ENCODE results near the gene BCAS3.

Gene BCAS3

DNA sequence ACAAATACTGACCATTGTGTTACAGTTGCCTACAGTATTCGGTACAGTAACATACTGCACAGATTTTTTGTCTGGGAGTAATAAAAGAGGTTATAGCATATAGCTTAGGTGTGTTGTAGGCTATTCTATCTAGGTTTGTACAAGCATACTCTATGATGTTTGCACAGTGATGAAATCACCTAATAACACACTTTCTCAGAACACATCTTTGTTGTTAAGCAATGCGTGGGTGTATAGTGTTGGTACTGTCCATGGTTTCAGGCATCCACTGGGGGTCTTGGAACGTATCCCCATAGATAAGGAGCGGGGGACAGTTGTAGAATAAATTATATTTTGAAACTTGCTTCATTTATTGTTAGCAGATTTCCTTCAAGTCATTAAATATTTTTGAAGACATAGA, 428.7 kb downstream of the BCAS3 start:
- Histone ChIP-seq H3K36me3 (ENCODE audit: control insufficient read depth, insufficient read depth, low read length) (no peaks in the 10 kb centered on the region), H3K9ac (ENCODE audit: low read length) (no peak overlapping the region), H3K9me3 (ENCODE audit: control insufficient read depth, low read length) (no peaks in the 10 kb centered on the region), H3K4me1 (ENCODE audit: control insufficient read depth, insufficient read depth, low read length) (peaks cover 6% of the 10 kb centered on the region), H3K27me3 (ENCODE audit: control insufficient read depth, insufficient read depth, low read length) (no peaks in the 10 kb centered on the region), H3K4me3 (ENCODE audit: low read length) (no peak overlapping the region)

DNA sequence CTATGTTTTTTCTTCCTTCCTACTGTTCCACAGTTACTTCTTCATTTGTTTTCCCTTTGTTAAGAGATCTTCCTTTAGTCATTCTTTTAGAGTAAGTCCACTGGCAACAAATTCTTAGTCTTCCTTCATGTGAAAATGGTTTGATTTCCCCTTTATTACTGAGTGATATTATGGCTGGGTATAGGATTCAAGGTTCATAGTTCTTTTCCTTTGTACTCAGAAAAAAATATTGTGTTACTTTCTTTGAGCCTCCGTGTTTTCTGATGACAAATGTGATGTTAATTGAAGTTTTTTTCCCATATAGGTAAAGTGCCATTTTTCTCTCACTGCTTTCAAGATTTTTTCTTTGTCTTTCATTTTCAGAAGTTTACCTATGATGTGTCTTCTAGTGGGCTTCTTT, 438.9 kb downstream of the BCAS3 start:
- no peaks in the 10 kb centered on the region for H3K9me3 ChIP-seq (ENCODE audit: control insufficient read depth, low read length)
- H3K9ac ChIP-seq (ENCODE audit: low read length) = no peak overlapping the region
- no peaks in the 10 kb centered on the region for H3K27me3 ChIP-seq (ENCODE audit: control insufficient read depth, insufficient read depth, low read length)
- no peaks in the 10 kb centered on the region for H3K4me1 ChIP-seq (ENCODE audit: control insufficient read depth, insufficient read depth, low read length)
- no peaks in the 10 kb centered on the region for H3K36me3 ChIP-seq (ENCODE audit: control insufficient read depth, insufficient read depth, low read length)
- H3K4me3 ChIP-seq (ENCODE audit: low read length) = no peak overlapping the region

DNA sequence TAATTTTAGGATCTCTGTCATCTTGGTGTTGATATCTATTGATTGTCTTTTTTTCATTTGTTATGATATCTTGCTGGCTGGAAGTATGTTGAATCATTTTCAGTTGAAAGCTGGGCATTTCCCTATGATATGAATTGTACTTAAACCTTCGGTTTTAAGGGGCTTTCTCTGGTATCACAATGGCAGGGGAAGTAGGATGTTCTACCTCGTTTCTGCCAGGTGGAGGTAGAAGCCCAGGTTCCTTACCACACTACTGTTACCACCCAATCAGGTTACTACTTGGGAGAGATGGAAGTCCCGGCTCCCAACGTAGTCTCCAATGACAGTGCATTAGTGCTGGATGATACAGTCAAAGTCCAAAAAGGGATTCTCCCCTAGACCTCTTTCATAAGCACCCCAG, 440.3 kb downstream of the BCAS3 start:
- Histone ChIP-seq H3K4me1 (ENCODE audit: control insufficient read depth, insufficient read depth, low read length) (no peaks in the 10 kb centered on the region), H3K9me3 (ENCODE audit: control insufficient read depth, low read length) (no peaks in the 10 kb centered on the region), H3K27me3 (ENCODE audit: control insufficient read depth, insufficient read depth, low read length) (no peaks in the 10 kb centered on the region), H3K4me3 (ENCODE audit: low read length) (no peak overlapping the region), H3K36me3 (ENCODE audit: control insufficient read depth, insufficient read depth, low read length) (no peaks in the 10 kb centered on the region), H3K9ac (ENCODE audit: low read length) (no peak overlapping the region)

DNA sequence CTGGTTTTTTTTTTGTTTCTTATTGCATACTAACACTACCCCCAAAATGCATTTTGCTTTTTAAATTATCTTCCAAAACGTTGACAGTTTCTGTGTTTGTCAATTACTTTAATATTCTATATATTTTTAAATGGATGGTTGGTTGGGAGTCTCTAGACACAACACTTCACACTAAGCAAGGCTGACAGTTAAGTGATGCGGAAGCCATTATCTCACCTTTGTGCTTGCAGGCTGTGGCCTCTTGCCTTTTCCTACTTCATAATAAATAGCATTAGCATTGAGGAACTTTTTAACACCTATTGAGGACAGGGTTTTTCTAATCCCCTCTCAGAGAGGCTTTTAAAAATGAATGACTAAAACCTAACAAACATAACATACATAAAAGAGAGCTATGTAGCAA, 441.2 kb downstream of the BCAS3 start:
- H3K4me1 ChIP-seq (ENCODE audit: control insufficient read depth, insufficient read depth, low read length) = no peaks in the 10 kb centered on the region
- no peak overlapping the region for H3K9ac ChIP-seq (ENCODE audit: low read length)
- H3K9me3 ChIP-seq (ENCODE audit: control insufficient read depth, low read length) = no peaks in the 10 kb centered on the region
- no peaks in the 10 kb centered on the region for H3K36me3 ChIP-seq (ENCODE audit: control insufficient read depth, insufficient read depth, low read length)
- no peaks in the 10 kb centered on the region for H3K27me3 ChIP-seq (ENCODE audit: control insufficient read depth, insufficient read depth, low read length)
- no peak overlapping the region for H3K4me3 ChIP-seq (ENCODE audit: low read length)

GRCh38 chr17:61122326-61122913, 444.8 kb downstream of the BCAS3 start:
- Histone ChIP-seq H3K9ac (ENCODE audit: low read length) (no peak overlapping the region), H3K9me3 (ENCODE audit: control insufficient read depth, low read length) (no peaks in the 10 kb centered on the region), H3K4me1 (ENCODE audit: control insufficient read depth, insufficient read depth, low read length) (no peaks in the 10 kb centered on the region), H3K36me3 (ENCODE audit: control insufficient read depth, insufficient read depth, low read length) (no peaks in the 10 kb centered on the region), H3K4me3 (ENCODE audit: low read length) (no peak overlapping the region), H3K27me3 (ENCODE audit: control insufficient read depth, insufficient read depth, low read length) (no peaks in the 10 kb centered on the region)

GRCh38 chr17:61124562-61124961, 446.9 kb downstream of the BCAS3 start:
- Histone ChIP-seq H3K9me3 (ENCODE audit: control insufficient read depth, low read length) (no peaks in the 10 kb centered on the region), H3K4me3 (ENCODE audit: low read length) (no peak overlapping the region), H3K36me3 (ENCODE audit: control insufficient read depth, insufficient read depth, low read length) (no peaks in the 10 kb centered on the region), H3K9ac (ENCODE audit: low read length) (no peak overlapping the region), H3K4me1 (ENCODE audit: control insufficient read depth, insufficient read depth, low read length) (no peaks in the 10 kb centered on the region), H3K27me3 (ENCODE audit: control insufficient read depth, insufficient read depth, low read length) (no peaks in the 10 kb centered on the region)

- Histone ChIP-seq H3K4me3 (ENCODE audit: low read length) (no peak overlapping the region), H3K27me3 (ENCODE audit: control insufficient read depth, insufficient read depth, low read length) (no peaks in the 10 kb centered on the region)
These were observed 449.0 kb downstream of the BCAS3 start for GRCh38 chr17:61126473-61127249.

DNA sequence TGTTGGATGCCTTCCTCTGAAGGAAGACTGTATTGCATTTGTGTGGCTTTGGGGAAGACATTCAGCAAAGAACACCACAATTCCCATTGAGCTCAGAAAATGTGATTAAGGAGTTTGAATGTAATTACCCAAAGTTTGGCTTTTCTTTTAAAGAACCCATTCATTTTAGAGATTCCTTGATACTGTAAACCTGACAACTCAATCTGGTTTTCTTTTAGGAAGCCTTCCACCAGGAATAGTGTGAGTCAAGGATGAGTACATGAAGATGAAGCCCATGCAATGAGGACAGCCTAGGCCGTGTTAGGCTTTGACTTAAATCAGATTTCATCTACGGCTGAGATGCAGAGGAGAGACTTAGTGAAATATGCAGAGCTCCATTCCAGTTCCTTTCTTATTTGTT, 450.3 kb downstream of the BCAS3 start:
- Histone ChIP-seq H3K9ac (ENCODE audit: low read length) (no peak overlapping the region), H3K4me1 (ENCODE audit: control insufficient read depth, insufficient read depth, low read length) (no peaks in the 10 kb centered on the region), H3K4me3 (ENCODE audit: low read length) (no peak overlapping the region), H3K27me3 (ENCODE audit: control insufficient read depth, insufficient read depth, low read length) (no peaks in the 10 kb centered on the region), H3K9me3 (ENCODE audit: control insufficient read depth, low read length) (no peaks in the 10 kb centered on the region), H3K36me3 (ENCODE audit: control insufficient read depth, insufficient read depth, low read length) (no peaks in the 10 kb centered on the region)

More at GRCh38 chr17:61126473-61127249, 449.0 kb downstream of the BCAS3 start:
- H3K4me1 ChIP-seq (ENCODE audit: control insufficient read depth, insufficient read depth, low read length) = no peaks in the 10 kb centered on the region
- no peaks in the 10 kb centered on the region for H3K36me3 ChIP-seq (ENCODE audit: control insufficient read depth, insufficient read depth, low read length)
- H3K9ac ChIP-seq (ENCODE audit: low read length) = no peak overlapping the region
- H3K9me3 ChIP-seq (ENCODE audit: control insufficient read depth, low read length) = no peaks in the 10 kb centered on the region

- no peaks in the 10 kb centered on the region for H3K4me1 ChIP-seq (ENCODE audit: control insufficient read depth, insufficient read depth, low read length)
- no peaks in the 10 kb centered on the region for H3K36me3 ChIP-seq (ENCODE audit: control insufficient read depth, insufficient read depth, low read length)
- H3K9me3 ChIP-seq (ENCODE audit: control insufficient read depth, low read length) = no peaks in the 10 kb centered on the region
- no peak overlapping the region for H3K4me3 ChIP-seq (ENCODE audit: low read length)
- no peak overlapping the region for H3K9ac ChIP-seq (ENCODE audit: low read length)
- no peaks in the 10 kb centered on the region for H3K27me3 ChIP-seq (ENCODE audit: control insufficient read depth, insufficient read depth, low read length)
These were observed 451.0 kb downstream of the BCAS3 start for GRCh38 chr17:61128661-61129115.

GRCh38 chr17:61129267-61130254, 451.9 kb downstream of the BCAS3 start:
- H3K4me3 ChIP-seq (ENCODE audit: low read length) = no peak overlapping the region
- no peak overlapping the region for H3K9ac ChIP-seq (ENCODE audit: low read length)
- H3K27me3 ChIP-seq (ENCODE audit: control insufficient read depth, insufficient read depth, low read length) = no peaks in the 10 kb centered on the region
- H3K4me1 ChIP-seq (ENCODE audit: control insufficient read depth, insufficient read depth, low read length) = no peaks in the 10 kb centered on the region
- no peaks in the 10 kb centered on the region for H3K36me3 ChIP-seq (ENCODE audit: control insufficient read depth, insufficient read depth, low read length)
- H3K9me3 ChIP-seq (ENCODE audit: control insufficient read depth, low read length) = no peaks in the 10 kb centered on the region

DNA sequence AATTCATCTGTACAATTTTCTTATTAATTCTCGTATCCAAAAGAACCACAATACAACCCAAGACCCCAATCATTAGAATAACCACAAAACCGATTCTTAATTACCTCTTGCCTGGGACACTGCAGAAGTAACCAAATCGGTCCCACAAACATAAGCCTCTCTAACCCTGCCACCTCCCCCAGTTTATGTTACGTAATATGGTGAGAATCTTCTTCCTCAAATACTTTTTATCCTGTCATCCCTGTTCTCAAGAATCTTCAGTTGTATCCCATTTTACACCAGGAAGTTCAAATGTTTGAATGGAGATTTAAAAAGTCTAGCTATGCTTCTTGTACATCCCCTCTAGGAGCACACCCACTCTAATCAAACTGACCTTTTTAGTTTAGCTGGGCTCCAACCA, 452.7 kb downstream of the BCAS3 start:
- Histone ChIP-seq H3K4me3 (ENCODE audit: low read length) (no peak overlapping the region), H3K4me1 (ENCODE audit: control insufficient read depth, insufficient read depth, low read length) (no peaks in the 10 kb centered on the region), H3K36me3 (ENCODE audit: control insufficient read depth, insufficient read depth, low read length) (no peaks in the 10 kb centered on the region), H3K9ac (ENCODE audit: low read length) (no peak overlapping the region), H3K27me3 (ENCODE audit: control insufficient read depth, insufficient read depth, low read length) (no peaks in the 10 kb centered on the region), H3K9me3 (ENCODE audit: control insufficient read depth, low read length) (no peaks in the 10 kb centered on the region)

- Histone ChIP-seq H3K4me3 (ENCODE audit: low read length) (no peak overlapping the region), H3K9me3 (ENCODE audit: control insufficient read depth, low read length) (no peaks in the 10 kb centered on the region), H3K27me3 (ENCODE audit: control insufficient read depth, insufficient read depth, low read length) (no peaks in the 10 kb centered on the region), H3K9ac (ENCODE audit: low read length) (no peak overlapping the region), H3K4me1 (ENCODE audit: control insufficient read depth, insufficient read depth, low read length) (no peaks in the 10 kb centered on the region), H3K36me3 (ENCODE audit: control insufficient read depth, insufficient read depth, low read length) (no peaks in the 10 kb centered on the region)
These were observed 453.9 kb downstream of the BCAS3 start for GRCh38 chr17:61131585-61131984.
